HTERT RPE-1 (cell line): ENCODE measurements around the gene SLC13A3.

Experiments used
- in situ Hi-C: fragments of 300-500 bp; cut with MboI; formaldehyde crosslinking; loops from 4 replicates; pipeline ENCODE4 v1.14.3; 2020; ENCODE audit warnings: low sequenced_read_pairs

The SLC13A3 gene

GRCh38 chr20:46583411-46584214 lies 67.6 kb downstream of the SLC13A3 start:
- in situ Hi-C loops = no loop called here

- in situ Hi-C loops = no loop called here
Measured at GRCh38 chr20:46582648-46583047, 68.6 kb downstream of the SLC13A3 start.

- in situ Hi-C loops = no loop called here
Measured at GRCh38 chr20:46581391-46581790, 69.9 kb downstream of the SLC13A3 start.

- in situ Hi-C loops = no loop called here
Measured at GRCh38 chr20:46580613-46581205, 70.5 kb downstream of the SLC13A3 start.

DNA sequence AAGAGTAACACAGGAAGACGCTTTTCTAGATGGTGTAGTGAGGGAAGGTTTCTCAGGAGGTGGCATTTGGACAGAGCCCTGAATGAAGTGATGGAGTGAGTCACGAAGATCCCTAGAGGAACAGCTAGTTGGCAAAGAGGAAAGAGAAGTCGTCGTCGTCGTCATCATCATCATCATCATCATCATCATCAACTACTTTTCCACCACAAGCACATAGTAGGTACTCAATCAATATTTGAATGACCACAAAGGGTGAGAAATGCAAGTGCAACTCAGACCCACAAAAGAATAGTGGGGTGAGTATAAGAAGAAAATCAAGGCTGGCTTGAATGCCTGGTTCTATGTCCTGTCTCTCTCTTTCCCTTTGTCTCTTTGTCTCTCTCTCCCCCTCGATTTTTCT lies 72.5 kb downstream of the SLC13A3 start:
- in situ Hi-C loops = no loop called here

GRCh38 chr20:46576774-46577395 lies 74.4 kb downstream of the SLC13A3 start:
- in situ Hi-C loops = no loop called here

- in situ Hi-C loops = no loop called here
Measured at GRCh38 chr20:46575937-46576461, 75.3 kb downstream of the SLC13A3 start.

DNA sequence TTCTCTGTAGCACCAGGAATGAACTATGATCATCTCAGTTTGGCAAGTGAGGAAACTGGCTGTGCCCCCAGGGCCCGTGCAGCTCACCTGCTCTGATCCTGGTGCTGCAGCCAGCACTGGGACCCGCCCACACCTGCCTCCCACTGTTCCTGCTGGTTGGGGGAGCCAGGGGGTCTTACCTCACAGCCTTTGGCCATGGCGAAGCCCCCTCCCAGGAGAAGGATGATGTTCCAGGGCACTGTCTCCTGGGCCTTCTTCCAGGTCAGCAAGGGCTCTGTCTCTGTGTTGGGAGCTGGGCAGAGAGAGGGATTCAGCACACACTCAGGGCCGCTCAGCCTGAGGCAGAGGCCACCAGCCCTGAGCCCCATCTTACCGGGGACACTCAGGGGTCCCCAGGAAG lies 75.9 kb downstream of the SLC13A3 start:
- in situ Hi-C loops = no loop called here

DNA sequence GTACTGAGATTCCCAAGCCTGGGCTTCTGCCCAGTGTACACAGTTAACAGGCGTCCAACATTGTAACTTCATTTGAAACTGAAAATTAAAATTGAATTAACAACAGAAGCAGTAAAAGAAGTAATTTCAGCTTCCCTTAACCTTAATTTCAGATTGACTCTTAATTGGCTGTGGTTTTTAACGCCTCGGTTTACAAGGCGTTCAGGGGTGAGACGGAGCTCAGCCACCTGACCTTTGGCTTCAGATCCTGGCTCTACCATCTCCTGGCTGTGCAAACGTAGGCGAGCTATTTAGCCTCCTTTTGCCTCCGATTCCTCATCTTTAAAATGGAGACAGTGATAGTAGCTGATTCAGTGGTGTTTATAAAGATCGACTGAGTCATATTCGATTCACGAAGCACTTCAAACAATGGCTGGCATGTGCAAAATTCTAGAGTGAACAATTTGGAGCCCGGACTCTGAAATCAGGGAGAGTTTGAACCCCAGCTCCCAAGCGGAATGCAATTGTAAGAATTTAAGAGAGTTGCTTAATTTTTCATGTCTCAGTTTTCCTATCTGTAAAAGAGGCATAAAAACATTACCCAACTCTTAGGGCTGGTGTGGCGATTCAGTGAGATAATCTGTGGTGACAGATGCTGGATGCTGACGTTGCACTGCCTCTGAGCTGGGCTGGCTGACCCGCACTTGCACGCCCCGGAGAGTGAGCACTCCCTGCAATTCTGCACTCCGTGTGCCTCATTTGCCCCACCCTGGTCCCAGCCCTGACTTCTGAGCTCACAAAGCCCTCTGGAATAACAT lies 77.3 kb downstream of the SLC13A3 start:
- in situ Hi-C loops = no loop called here

DNA sequence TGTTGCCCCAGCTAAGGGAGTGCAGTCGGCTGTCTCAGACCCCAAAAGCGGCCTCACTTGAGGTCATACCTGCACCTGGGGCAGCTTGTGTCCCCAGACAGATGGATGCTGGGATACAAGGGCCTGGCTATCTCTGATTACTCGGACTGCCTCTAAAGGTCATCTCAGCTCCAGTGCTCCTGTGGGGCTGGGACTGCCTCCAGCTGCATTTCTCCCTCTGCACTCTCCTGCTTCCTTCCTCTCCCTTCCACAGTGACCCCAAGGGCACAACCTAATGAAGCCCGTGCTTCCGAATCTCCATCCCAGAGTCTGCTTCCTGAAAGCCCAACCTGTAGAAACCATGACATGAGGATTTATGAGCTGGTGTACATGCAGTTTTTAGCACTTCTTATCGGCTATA lies 78.0 kb downstream of the SLC13A3 start:
- in situ Hi-C loops = no loop called here

DNA sequence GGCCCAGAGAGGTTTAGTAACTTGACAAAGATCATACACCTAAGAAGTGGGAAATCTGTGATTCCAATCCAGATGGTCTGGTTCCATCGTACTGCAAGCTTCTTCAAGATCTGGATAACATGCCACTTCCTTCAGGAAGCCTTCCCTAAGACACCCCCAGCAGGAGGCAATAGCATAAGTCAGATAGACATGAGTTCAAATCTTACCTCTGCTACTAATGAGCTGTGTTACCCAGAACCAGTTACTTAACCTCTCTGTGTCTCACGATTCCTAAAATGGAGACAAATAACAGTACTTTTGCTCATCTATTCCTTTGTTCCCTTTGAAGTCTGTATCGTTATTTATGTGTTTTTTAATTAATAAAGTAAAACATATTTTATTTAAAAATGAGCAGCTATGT lies 78.5 kb downstream of the SLC13A3 start:
- in situ Hi-C loops = no loop called here

DNA sequence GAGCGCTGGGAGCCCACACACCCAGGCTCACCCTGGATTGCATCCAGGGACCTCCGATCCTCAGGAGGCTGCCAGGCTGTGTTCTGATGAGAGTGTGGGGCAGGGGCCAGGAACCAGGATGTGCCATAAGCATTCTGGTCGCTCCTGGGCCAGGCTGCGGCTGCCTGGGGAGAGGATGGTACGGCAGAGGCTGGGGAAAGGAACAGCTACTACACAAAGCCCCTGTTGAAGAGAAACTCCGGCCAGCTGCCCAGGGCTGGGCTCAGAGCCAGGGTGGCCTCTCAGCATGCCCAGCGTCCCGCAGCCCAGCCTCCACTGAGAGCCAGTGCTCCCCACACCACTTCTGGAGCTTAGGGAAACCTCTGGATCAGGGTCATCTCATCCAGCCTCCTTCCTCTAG lies 79.1 kb downstream of the SLC13A3 start:
- in situ Hi-C loops = no loop called here

DNA sequence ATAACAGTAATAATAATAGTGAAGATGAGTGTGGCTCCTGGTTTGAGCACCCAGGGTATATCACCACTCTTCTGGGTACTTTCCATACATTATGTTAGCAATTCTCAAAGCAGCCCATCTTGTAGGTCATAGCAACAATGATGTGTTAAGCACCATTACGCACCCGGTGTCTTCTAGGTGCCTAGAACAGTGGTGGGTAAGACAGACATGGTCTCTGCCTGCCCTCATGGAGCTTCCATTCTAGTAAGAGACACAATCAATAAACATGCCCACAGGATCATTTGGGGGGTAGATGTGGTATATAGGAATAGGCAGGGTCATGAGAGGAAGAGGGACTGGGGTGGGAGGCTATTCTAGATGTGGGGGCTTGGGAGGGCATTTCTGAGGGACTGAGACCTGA lies 79.8 kb downstream of the SLC13A3 start:
- in situ Hi-C loops = no loop called here

- in situ Hi-C loops = no loop called here
Measured at GRCh38 chr20:46570956-46571355, 80.3 kb downstream of the SLC13A3 start.

DNA sequence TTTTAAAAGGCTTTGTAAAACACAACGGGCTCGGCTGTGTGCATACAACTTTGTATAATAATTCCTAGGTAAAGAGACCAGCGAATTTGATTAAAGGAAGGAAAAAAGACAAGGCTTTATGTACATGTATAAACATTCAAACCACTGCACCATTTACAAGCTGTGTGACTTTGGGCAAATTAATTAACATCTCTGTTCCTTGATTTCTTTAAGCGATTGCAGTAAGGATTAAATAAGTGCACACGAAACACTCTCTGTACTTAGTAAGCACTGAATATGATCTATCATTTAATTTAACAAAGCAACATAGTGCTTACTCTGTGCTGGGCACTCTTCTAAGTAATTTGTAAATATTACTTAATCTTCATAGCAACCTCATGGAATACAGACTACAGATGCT lies 81.3 kb downstream of the SLC13A3 start:
- in situ Hi-C loops = no loop called here

GRCh38 chr20:46568570-46569129 lies 82.6 kb downstream of the SLC13A3 start:
- in situ Hi-C loops = no loop called here

DNA sequence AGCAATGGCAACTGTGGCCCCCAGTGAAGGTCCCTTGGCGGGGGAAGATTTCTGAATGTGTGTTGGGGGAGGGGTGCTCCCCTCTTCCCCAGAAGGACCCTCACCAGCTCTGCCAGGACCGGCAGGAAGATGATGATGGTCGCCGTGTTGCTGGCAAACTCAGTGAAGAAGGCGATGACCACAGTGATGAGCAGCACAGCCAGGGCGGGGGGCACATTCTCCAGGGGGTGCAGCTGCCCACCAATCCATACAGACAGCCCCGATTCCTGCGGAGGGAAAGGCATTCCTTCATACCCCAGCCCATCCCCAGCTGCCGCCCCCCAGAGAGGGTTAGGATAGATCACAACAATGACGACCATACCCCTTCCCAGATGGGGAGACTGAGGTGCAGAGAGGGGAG lies 85.1 kb downstream of the SLC13A3 start:
- in situ Hi-C loops = no loop called here

DNA sequence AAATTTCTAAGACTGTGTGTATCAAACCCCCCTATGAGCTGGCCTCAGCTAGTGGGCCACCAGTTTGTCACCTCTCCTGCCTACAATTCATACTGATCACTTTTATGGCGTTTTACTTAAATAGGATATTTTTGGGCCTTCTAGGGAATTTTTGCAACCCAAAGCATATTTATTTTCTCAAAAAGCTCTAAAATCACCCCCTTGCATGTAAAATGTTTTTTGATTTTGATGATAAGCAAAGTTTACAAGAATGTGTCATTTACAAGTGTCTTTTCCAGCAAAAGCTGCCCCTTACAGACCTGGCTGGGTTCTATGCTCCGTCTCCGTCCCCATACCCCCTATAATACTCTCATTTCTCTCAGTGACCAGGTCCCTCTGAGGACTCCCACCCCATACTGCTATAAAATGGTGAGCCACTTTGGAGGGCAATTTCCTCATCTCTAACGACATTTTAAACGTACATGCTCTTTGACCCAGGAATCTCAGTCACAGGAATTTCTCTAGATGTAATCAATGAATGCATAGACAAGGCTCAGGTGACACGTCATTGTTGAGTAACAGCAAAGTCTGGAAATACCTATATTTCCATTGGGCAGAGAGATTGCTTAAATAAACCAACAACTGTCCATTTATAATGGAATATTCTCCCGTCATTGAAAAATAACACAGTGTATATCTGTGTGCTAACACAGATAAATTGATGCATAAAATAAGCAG lies 86.9 kb downstream of the SLC13A3 start:
- in situ Hi-C loops = no loop called here

GRCh38 chr20:46563860-46564221 lies 87.4 kb downstream of the SLC13A3 start:
- in situ Hi-C loops = no loop called here

- in situ Hi-C loops = no loop called here
Measured at GRCh38 chr20:46563170-46563859, 87.9 kb downstream of the SLC13A3 start.
